Osteocyte (in vitro differentiated cells): ENCODE measurements around the gene SLCO3A1. TPM values are rescaled to one million over a fixed set of nuclear protein-coding genes. Genes with fewer than 3 reads are reported as not detected.

Source experiments
- DNase-seq: peaks from one replicate; pipeline ENCODE4 v3.0.0; 2021; ENCODE audit warnings: mixed read lengths; ENCODE audit not compliant: unreplicated experiment; ENCODE audit errors: extremely low spot score
- H3K27ac Mint-ChIP-seq: one replicate; pipeline ENCODE4 v1.8.0; 2021; ENCODE audit warnings: mild to moderate bottlenecking, mixed read lengths; ENCODE audit not compliant: unreplicated experiment
- H3K27me3 Mint-ChIP-seq: one replicate; pipeline ENCODE4 v1.8.0; 2021; ENCODE audit warnings: mixed read lengths; ENCODE audit not compliant: unreplicated experiment
- H3K36me3 Mint-ChIP-seq: one replicate; pipeline ENCODE4 v1.8.0; 2021; ENCODE audit warnings: mixed read lengths; ENCODE audit not compliant: unreplicated experiment
- H3K4me1 Mint-ChIP-seq: one replicate; pipeline ENCODE4 v1.8.0; 2021; ENCODE audit warnings: mixed read lengths; ENCODE audit not compliant: unreplicated experiment
- H3K4me3 Mint-ChIP-seq: one replicate; pipeline ENCODE4 v1.8.0; 2021; ENCODE audit warnings: mild to moderate bottlenecking, moderate library complexity, mixed read lengths; ENCODE audit not compliant: unreplicated experiment
- H3K9me3 Mint-ChIP-seq: one replicate; pipeline ENCODE4 v1.8.0; 2021; ENCODE audit warnings: mixed read lengths; ENCODE audit not compliant: unreplicated experiment
- CTCF ChIP-seq: fragments of 200-600 bp; sonication (generic); IDR thresholded peaks from 2 replicates; pipeline ENCODE4 v1.5.0; 2021; ENCODE audit warnings: antibody characterized with exemption, mild to moderate bottlenecking, moderate library complexity
- total RNA-seq: library from RNA; stranded (reverse); gene quantifications from 2 replicates; pipeline ENCODE4 v1.2.1, GENCODE V29; 2021

Gene SLCO3A1
- total RNA-seq, 1 donor from 2014 or later: 1.3 TPM

GRCh38 chr15:91878319-91878870, 24.9 kb downstream of the SLCO3A1 start:
- no peak for DNase-seq
- no peak for TF ChIP-seq CTCF
- H3K27me3 Mint-ChIP-seq: no peaks in the 10 kb centered on the region
- H3K36me3 Mint-ChIP-seq: no peaks in the 10 kb centered on the region
- no peak overlapping the region for H3K27ac Mint-ChIP-seq
- no peak overlapping the region for H3K4me3 Mint-ChIP-seq
- H3K4me1 Mint-ChIP-seq: no peaks in the 10 kb centered on the region
- peaks cover 4% of the 10 kb centered on the region for H3K9me3 Mint-ChIP-seq

GRCh38 chr15:91879158-91879557, 25.6 kb downstream of the SLCO3A1 start:
- no peak for TF ChIP-seq CTCF
- Mint-ChIP-seq H3K4me3 (no peak overlapping the region), H3K36me3 (no peaks in the 10 kb centered on the region), H3K9me3 (peaks cover 4% of the 10 kb centered on the region), H3K27ac (no peak overlapping the region), H3K4me1 (no peaks in the 10 kb centered on the region), H3K27me3 (no peaks in the 10 kb centered on the region)
- DNase-seq: no peak

GRCh38 chr15:91880373-91880772, 26.9 kb downstream of the SLCO3A1 start:
- H3K4me1 Mint-ChIP-seq: no peaks in the 10 kb centered on the region
- no peak for TF ChIP-seq CTCF
- H3K36me3 Mint-ChIP-seq: no peaks in the 10 kb centered on the region
- no peak for DNase-seq
- H3K27me3 Mint-ChIP-seq: no peaks in the 10 kb centered on the region
- H3K4me3 Mint-ChIP-seq: no peak overlapping the region
- peaks cover 4% of the 10 kb centered on the region for H3K9me3 Mint-ChIP-seq
- no peak overlapping the region for H3K27ac Mint-ChIP-seq

- Mint-ChIP-seq H3K4me3 (no peak overlapping the region), H3K36me3 (no peaks in the 10 kb centered on the region)
- no peak for TF ChIP-seq CTCF
Measured at GRCh38 chr15:91881569-91882297, 28.2 kb downstream of the SLCO3A1 start.

GRCh38 chr15:91882858-91883586, 29.5 kb downstream of the SLCO3A1 start:
- TF ChIP-seq CTCF: no peak
- Mint-ChIP-seq H3K9me3 (no peaks in the 10 kb centered on the region), H3K27ac (no peak overlapping the region), H3K4me1 (no peaks in the 10 kb centered on the region), H3K27me3 (no peaks in the 10 kb centered on the region), H3K4me3 (no peak overlapping the region), H3K36me3 (no peaks in the 10 kb centered on the region)
- no peak for DNase-seq

More at GRCh38 chr15:91881569-91882297, 28.2 kb downstream of the SLCO3A1 start:
- peaks cover 4% of the 10 kb centered on the region for H3K9me3 Mint-ChIP-seq
- H3K4me1 Mint-ChIP-seq: no peaks in the 10 kb centered on the region
- H3K27me3 Mint-ChIP-seq: no peaks in the 10 kb centered on the region
- H3K27ac Mint-ChIP-seq: no peak overlapping the region
- no peak for DNase-seq
